Right lobe of liver (tissue), 6 donors: ENCODE data around the gene TEX22. TPM values are rescaled to one million over a fixed set of nuclear protein-coding genes. Genes with fewer than 3 reads are reported as not detected.
"Not testable (repeated sequence)": the region's sequence is repeated elsewhere in the genome, so short reads cannot be mapped to it uniquely, and the experiment has no call there.

Experiments used
- ATAC-seq, 4 donors: fragments of 200-7000 bp; cut with Tn5 transposase; one replicate each; pipeline ENCODE4 v1.9.1; 2020; ENCODE audit warnings: mild to moderate bottlenecking in 4 of 4, moderate library complexity in 4 of 4
- DNase-seq, 3 donors: peaks; one replicate each; pipeline ENCODE4 v3.0.0-alpha.2; 2020
- H3K27ac ChIP-seq, 3 donors: fragments of 200-600 bp; one replicate each; pipeline ENCODE4 v1.8.0; 2022
- H3K27me3 ChIP-seq, 2 donors: fragments of 200-600 bp; one replicate each; pipeline ENCODE4 v1.8.0; 2022
- H3K36me3 ChIP-seq, 4 donors: fragments of 200-600 bp; sonication (generic) in 1 of 4; one replicate each; pipeline versions ENCODE4 v1.5.1 to v1.8.0; 2017 to 2022; ENCODE audit warnings: control low read depth in 1 of 4
- H3K4me1 ChIP-seq, 4 donors: fragments of 200-600 bp; sonication (generic) in 1 of 4; one replicate each; pipeline versions ENCODE4 v1.5.1 to v1.8.0; 2017 to 2022; ENCODE audit warnings: control low read depth in 1 of 4
- H3K4me3 ChIP-seq, 3 donors: fragments of 200-600 bp; one replicate each; pipeline ENCODE4 v1.8.0; 2022
- H3K9me3 ChIP-seq, 4 donors: fragments of 200-600 bp; sonication (generic) in 1 of 4; one replicate each; pipeline versions ENCODE4 v1.5.1 to v1.8.0; 2017 to 2022; ENCODE audit warnings: control low read depth in 1 of 4
- POLR2A ChIP-seq: fragments of 450-650 bp; IDR thresholded peaks from one replicate; pipeline ENCODE4 v1.6.1; 2017; ENCODE audit warnings: antibody characterized with exemption, mild to moderate bottlenecking
- WGBS: methylation state at CpG from one replicate; pipeline ENCODE4 v1.1.6; 2018; ENCODE audit warnings: low coverage, low lambda C conversion rate; ENCODE audit not compliant: insufficient coverage; ENCODE audit errors: missing lambda C conversion rate; 5-methylcytosine and 5-hydroxymethylcytosine counted together
- intact Hi-C, 2 donors: fragments of 100-400 bp; cut with DNase I; formaldehyde crosslinking; loops; one replicate each; pipeline versions ENCODE4 v1.11.2 to v1.14.1; 2022
- total RNA-seq, 6 experiments: library from RNA; depleted of rRNA in 2 of 6; stranded (reverse); fragments of >200 nt in 2 of 6; fragmentation: NEBNext Ultra II Directional in 3 of 6; extraction: Animal tissue kit (Norgen Biotek cat#: 25700) in 3 of 6; gene quantifications; one replicate each; pipeline versions ENCODE4 v1.1.0 to v1.2.4, GENCODE V29; 2016 to 2023
- TF ChIP-seq, protein P1 (sequence below), 4 donors: fragments of 200-600 bp in 3 of 4; fragments of 450-650 bp in 1 of 4; IDR thresholded peaks; one replicate each; pipeline versions ENCODE4 v1.5.1 to v1.8.0; 2016 to 2022; ENCODE audit warnings: antibody characterized with exemption in 4 of 4, mild to moderate bottlenecking in 2 of 4
- donor health status: DM: no; HTN: yes; CAD: no.
- donor health status: DM: no; HTN: no; CAD: no.
- donor health status: DM: no; HTN: no; CAD: no.
- donor health status: DM: no; HTN: yes; CAD: no.
- donor health status: DM: no; HTN: yes; CAD: no.

TEX22 gene
- total RNA-seq, 6 experiments from 2014 or later = 0.07 to 0.44 (median 0.35) TPM; not detected in 3

- ATAC-seq (peak in 1 of 4 donors; percentile 16), DNase-seq (no peak)
- intact Hi-C loops = loop anchor here (10.0 kb wide), 3 partner anchors 73 to 273 kb away; no protein-coding TSS in a partner anchor
- Histone ChIP-seq H3K4me1 (no peaks in the 10 kb centered on the region), H3K27ac (no peak overlapping the region), H3K27me3 (no peaks in the 10 kb centered on the region), H3K4me3 (no peak overlapping the region), H3K36me3 (no peaks in the 10 kb centered on the region), H3K9me3 (no peaks in the 10 kb centered on the region)
- TF ChIP-seq POLR2A = no peak
- TF ChIP-seq, protein P1, sequence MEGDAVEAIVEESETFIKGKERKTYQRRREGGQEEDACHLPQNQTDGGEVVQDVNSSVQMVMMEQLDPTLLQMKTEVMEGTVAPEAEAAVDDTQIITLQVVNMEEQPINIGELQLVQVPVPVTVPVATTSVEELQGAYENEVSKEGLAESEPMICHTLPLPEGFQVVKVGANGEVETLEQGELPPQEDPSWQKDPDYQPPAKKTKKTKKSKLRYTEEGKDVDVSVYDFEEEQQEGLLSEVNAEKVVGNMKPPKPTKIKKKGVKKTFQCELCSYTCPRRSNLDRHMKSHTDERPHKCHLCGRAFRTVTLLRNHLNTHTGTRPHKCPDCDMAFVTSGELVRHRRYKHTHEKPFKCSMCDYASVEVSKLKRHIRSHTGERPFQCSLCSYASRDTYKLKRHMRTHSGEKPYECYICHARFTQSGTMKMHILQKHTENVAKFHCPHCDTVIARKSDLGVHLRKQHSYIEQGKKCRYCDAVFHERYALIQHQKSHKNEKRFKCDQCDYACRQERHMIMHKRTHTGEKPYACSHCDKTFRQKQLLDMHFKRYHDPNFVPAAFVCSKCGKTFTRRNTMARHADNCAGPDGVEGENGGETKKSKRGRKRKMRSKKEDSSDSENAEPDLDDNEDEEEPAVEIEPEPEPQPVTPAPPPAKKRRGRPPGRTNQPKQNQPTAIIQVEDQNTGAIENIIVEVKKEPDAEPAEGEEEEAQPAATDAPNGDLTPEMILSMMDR (IDR thresholded peaks at IDR 0.05) = no peak
- WGBS = 90% methylated on average over 2 of the region's 25 CpGs
Observed at GRCh38 chr14:105358140-105358846, 40.0 kb upstream of the TEX22 start.

DNA sequence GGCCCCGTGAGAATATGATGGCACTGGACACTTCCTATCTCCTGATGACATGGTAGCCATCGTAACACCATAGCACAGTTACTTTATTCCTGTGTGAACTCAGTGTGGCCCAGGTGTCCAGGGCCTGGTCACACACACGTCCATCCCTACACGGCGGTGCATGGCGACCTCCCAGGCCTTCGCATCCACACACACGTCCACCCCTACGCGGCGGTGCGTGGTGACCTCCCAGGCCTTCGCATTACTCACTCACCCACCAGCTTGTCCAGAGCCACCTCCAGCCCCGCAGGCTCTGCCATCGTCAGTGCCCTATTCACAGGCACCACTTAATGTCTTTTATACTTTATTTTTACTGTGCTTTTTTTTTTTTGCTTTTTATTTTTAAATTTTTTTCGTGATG is 39.4 kb upstream of the TEX22 start:
- Histone ChIP-seq H3K9me3 (no peaks in the 10 kb centered on the region), H3K4me1 (no peaks in the 10 kb centered on the region), H3K4me3 (no peak overlapping the region), H3K36me3 (no peaks in the 10 kb centered on the region), H3K27me3 (no peaks in the 10 kb centered on the region), H3K27ac (no peak overlapping the region)
- WGBS = 97% methylated on average over 10 of the region's 16 CpGs
- DNase-seq = no peak
- intact Hi-C loops = loop anchor here (10.0 kb wide), 3 partner anchors 74 to 274 kb away; no protein-coding TSS in a partner anchor
- TF ChIP-seq POLR2A = no peak
- TF ChIP-seq, protein P1 (IDR thresholded peaks at IDR 0.05) = no peak
- ATAC-seq = no peak

- intact Hi-C loops, H3K4me1 ChIP-seq, DNase-seq, ATAC-seq, H3K9me3 ChIP-seq, H3K27ac ChIP-seq, H3K27me3 ChIP-seq, H3K4me3 ChIP-seq, H3K36me3 ChIP-seq: not testable (repeated sequence)
- WGBS = 100% methylated on average over 4 of the region's 10 CpGs
Observed at GRCh38 chr14:105361412-105361811, 36.9 kb upstream of the TEX22 start.

GRCh38 chr14:105363847-105364708 is 34.3 kb upstream of the TEX22 start:
- H3K27ac ChIP-seq = no peak overlapping the region
- ATAC-seq = no peak
- TF ChIP-seq, protein P1 (IDR thresholded peaks at IDR 0.05) = no peak
- TF ChIP-seq POLR2A = no peak

DNA sequence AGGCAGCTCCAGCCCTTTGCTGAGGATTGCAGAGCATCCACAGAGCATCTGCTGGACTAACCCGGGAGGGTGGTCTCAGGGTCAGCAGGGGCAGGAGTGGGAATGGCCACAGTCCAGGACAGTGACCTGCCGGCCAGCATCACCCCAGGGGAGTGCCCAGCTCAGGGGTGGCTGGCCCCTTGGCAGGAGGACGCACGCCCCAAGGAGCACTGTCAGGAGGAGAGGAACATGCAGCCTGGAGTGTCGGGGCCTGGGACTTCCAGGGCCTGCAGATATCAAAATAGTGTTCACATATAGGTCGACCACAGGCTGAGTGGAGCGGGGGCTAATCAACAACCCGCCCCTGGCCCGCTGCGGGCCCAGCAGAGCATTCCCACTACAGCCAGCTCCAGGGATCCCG is 33.2 kb upstream of the TEX22 start:
- H3K9me3 ChIP-seq = no peaks in the 10 kb centered on the region
- no peak overlapping the region for H3K4me3 ChIP-seq
- H3K4me1 ChIP-seq = no peaks in the 10 kb centered on the region
- no peaks in the 10 kb centered on the region for H3K36me3 ChIP-seq
- intact Hi-C loops = loop anchor here in 1 of 2 donors (5.0 kb wide), 2 partner anchors 122 to 167 kb away; partner anchors contain the start of gene CRIP1
- WGBS = 71% methylated on average over 1 of the region's 11 CpGs
- no peak overlapping the region for H3K27ac ChIP-seq
- ATAC-seq = no peak
- no peak for TF ChIP-seq POLR2A
- TF ChIP-seq, protein P1 (IDR thresholded peaks at IDR 0.05) = no peak
- DNase-seq = no peak
- H3K27me3 ChIP-seq = no peaks in the 10 kb centered on the region

More at GRCh38 chr14:105363847-105364708, 34.3 kb upstream of the TEX22 start:
- WGBS = 38% methylated on average over 29 of the region's 58 CpGs
- Histone ChIP-seq H3K27me3 (no peaks in the 10 kb centered on the region), H3K36me3 (no peaks in the 10 kb centered on the region), H3K4me1 (no peaks in the 10 kb centered on the region), H3K9me3 (no peaks in the 10 kb centered on the region), H3K4me3 (no peak overlapping the region)
- intact Hi-C loops = no loop called here
- DNase-seq = no peak
